ENCODE results near the gene STAG3. TPM values are rescaled to one million over a fixed set of nuclear protein-coding genes. Genes with fewer than 3 reads are reported as not detected.

The STAG3 gene
- total and polyA plus RNA-seq, 9 of the 15 experiments (the other 6 are each of a cell fraction or from before 2014, with no cell fraction given), result 0.54 to 2.5 (median 1.7) TPM

DNA sequence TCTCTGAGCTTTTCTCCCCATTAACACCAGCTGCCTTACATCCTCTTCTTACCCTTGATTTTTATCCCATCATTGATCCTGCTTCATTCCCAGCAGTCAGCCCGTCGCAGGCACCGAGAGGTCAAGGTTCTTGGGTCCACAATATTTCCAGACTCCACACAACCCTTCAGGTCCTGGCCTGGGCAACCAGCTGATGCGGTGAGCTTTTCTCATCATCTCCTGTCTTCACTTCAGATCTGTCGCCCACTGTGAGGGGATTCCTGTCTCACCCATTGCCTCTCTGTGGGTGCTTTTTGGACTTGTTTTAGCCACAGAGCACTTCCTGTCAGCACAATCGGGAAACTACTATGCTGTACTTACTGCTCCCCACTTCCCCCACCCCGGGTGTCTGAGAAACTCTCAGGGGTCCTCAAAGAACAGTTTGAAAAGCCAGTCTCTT lies 33.6 kb downstream of the STAG3 start:
- FAIRE-seq, result no peak
- peaks cover 8 to 15% of the 10 kb centered on the region in 2 experiments; a peak in 4 of 5 replicates for H3K4me1 ChIP-seq (replicated peaks in 1 of 2; ENCODE audit: control insufficient read depth in 2 of 2, insufficient read depth in 2 of 2, low read length in 2 of 2)
- no peak for ATAC-seq
- no peaks in the 10 kb centered on the region for H4K20me1 ChIP-seq (replicated peaks; ENCODE audit: control insufficient read depth, insufficient read depth, low read length)
- in situ Hi-C loops (cut with MboI), result loop anchor here (5.0 to 10.0 kb wide), 2 partner anchors 79 to 217 kb away; no protein-coding TSS in a partner anchor
- no peak overlapping the region for H3K9ac ChIP-seq (ENCODE audit: insufficient read depth in 1 of 2, low read depth in 2 of 2, low read length in 2 of 2)
- H3K4me2 ChIP-seq (ENCODE audit: insufficient read depth, low read length), result no peak overlapping the region
- DNase-seq (ENCODE audit: extremely low read depth in 1 of 4, low spot score in 3 of 4), result no peak
- no peak overlapping the region for H2AFZ ChIP-seq (ENCODE audit: low read depth, low read length)
- H3K36me3 ChIP-seq (ENCODE audit: control insufficient read depth, insufficient read depth, low read length), result no peaks in the 10 kb centered on the region
- no peak overlapping the region for H3K4me3 ChIP-seq
- no peaks in the 10 kb centered on the region for H3K79me2 ChIP-seq (ENCODE audit: control insufficient read depth, insufficient read depth, low read length)
- WGBS (ENCODE audit: insufficient coverage, low coverage, missing lambda C conversion rate), result 50% methylated on average over 7 of the region's 7 CpGs
- BruUV-seq (replicated peaks), result no TSS peak
- peaks cover 4% of the 10 kb centered on the region for H3K9me1 ChIP-seq (ENCODE audit: control insufficient read depth, insufficient read depth, low read length)
- intact Hi-C loops (cut with micrococcal nuclease), result loop anchor here (10.0 kb wide), 1 partner anchor 217 kb away; no protein-coding TSS in a partner anchor
- POLR2A ChIA-PET, result interaction anchor here (0.9 to 2.2 kb wide), 3 partner anchors 10 to 83 kb away, joined by 3 to 14 read pairs (median 3); partner anchors contain the start of gene GPC2
- H3K9me3 ChIP-seq (replicated peaks; ENCODE audit: control insufficient read depth, insufficient read depth, low read depth, low read length), result no peaks in the 10 kb centered on the region
- H3K27ac ChIP-seq (ENCODE audit: extremely low read depth, low read depth, low read length), result no peak overlapping the region
- TF ChIP-seq ZNF354B (CRISPR knock-in tag; IDR thresholded peaks at IDR 0.05) (no peak), ZSCAN32 (CRISPR knock-in tag; IDR thresholded peaks at IDR 0.05) (no peak), NCOA4 (IDR thresholded peaks at IDR 0.05; ENCODE audit: partially characterized antibody) (no peak), CSDE1 (IDR thresholded peaks at IDR 0.05) (no peak), ZNF408 (CRISPR knock-in tag; IDR thresholded peaks at IDR 0.05; ENCODE audit: low read depth) (no peak), PYGO2 (tag; IDR thresholded peaks at IDR 0.05) (no peak), BMI1 (IDR thresholded peaks at IDR 0.05; ENCODE audit: low read length) (no peak)
- TF ChIP-seq, protein P1, sequence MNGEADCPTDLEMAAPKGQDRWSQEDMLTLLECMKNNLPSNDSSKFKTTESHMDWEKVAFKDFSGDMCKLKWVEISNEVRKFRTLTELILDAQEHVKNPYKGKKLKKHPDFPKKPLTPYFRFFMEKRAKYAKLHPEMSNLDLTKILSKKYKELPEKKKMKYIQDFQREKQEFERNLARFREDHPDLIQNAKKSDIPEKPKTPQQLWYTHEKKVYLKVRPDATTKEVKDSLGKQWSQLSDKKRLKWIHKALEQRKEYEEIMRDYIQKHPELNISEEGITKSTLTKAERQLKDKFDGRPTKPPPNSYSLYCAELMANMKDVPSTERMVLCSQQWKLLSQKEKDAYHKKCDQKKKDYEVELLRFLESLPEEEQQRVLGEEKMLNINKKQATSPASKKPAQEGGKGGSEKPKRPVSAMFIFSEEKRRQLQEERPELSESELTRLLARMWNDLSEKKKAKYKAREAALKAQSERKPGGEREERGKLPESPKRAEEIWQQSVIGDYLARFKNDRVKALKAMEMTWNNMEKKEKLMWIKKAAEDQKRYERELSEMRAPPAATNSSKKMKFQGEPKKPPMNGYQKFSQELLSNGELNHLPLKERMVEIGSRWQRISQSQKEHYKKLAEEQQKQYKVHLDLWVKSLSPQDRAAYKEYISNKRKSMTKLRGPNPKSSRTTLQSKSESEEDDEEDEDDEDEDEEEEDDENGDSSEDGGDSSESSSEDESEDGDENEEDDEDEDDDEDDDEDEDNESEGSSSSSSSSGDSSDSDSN (IDR thresholded peaks at IDR 0.05; ENCODE audit: borderline replicate concordance in 1 of 2, low read depth in 2 of 2, low read length in 2 of 2), result no peak
- TF ChIP-seq, protein P2, sequence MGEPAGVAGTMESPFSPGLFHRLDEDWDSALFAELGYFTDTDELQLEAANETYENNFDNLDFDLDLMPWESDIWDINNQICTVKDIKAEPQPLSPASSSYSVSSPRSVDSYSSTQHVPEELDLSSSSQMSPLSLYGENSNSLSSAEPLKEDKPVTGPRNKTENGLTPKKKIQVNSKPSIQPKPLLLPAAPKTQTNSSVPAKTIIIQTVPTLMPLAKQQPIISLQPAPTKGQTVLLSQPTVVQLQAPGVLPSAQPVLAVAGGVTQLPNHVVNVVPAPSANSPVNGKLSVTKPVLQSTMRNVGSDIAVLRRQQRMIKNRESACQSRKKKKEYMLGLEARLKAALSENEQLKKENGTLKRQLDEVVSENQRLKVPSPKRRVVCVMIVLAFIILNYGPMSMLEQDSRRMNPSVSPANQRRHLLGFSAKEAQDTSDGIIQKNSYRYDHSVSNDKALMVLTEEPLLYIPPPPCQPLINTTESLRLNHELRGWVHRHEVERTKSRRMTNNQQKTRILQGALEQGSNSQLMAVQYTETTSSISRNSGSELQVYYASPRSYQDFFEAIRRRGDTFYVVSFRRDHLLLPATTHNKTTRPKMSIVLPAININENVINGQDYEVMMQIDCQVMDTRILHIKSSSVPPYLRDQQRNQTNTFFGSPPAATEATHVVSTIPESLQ (CRISPR knock-in tag; IDR thresholded peaks at IDR 0.05), result no peak
- TF ChIP-seq, protein P3, sequence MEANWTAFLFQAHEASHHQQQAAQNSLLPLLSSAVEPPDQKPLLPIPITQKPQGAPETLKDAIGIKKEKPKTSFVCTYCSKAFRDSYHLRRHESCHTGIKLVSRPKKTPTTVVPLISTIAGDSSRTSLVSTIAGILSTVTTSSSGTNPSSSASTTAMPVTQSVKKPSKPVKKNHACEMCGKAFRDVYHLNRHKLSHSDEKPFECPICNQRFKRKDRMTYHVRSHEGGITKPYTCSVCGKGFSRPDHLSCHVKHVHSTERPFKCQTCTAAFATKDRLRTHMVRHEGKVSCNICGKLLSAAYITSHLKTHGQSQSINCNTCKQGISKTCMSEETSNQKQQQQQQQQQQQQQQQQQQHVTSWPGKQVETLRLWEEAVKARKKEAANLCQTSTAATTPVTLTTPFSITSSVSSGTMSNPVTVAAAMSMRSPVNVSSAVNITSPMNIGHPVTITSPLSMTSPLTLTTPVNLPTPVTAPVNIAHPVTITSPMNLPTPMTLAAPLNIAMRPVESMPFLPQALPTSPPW (CRISPR knock-in tag; IDR thresholded peaks at IDR 0.05), result no peak
- CTCF ChIA-PET (ENCODE audit: low intra/inter-chr PET ratio), result no interaction called here
- no peaks in the 10 kb centered on the region for H3K27me3 ChIP-seq (ENCODE audit: control insufficient read depth in 2 of 2, insufficient read depth in 2 of 2, low read length in 2 of 2)

Measured in K562 (cell line).